Measurements from ENCODE around the gene CHMP6. TPM values are rescaled to one million over a fixed set of nuclear protein-coding genes. Genes with fewer than 3 reads are reported as not detected.
A peak's percentile ranks its signal among the peaks of the same experiment; 100 is the strongest.

Gene CHMP6
- total and polyA plus RNA-seq, 3 experiments from 2014 or later, result 31.2 to 45.1 (median 32.7) TPM

DNA sequence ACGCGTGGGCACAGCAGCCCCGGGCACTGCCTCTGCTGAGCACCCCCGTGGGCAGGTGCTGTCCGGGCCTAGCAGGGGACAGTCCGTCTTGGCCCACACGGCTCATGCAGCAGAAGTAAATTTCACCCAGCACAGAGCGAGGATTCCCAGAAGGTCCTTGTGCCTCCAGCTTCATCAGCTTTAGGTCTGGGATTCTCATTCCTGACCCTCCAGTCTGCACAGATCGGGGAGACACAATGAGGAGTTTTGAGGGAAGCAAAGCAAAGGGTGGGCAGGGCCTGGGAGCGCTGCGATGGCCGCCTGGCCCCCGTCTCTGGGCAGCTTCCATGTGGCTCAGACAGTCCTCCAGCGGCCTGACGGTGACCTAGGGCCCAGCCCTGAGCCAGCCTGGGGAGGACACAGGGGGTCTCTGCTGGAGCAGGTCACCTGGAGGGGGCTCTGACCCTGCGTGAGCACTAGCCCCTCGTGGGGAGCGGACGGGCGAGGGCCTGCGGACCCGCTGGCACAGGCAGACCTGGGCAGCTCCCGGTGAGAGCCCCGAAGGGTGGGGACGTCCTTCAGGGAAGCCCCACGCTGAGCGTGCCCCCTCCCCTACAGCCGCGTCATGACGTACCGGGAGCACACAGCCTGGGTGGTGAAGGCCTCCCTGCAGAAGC lies 30.7 kb upstream of the CHMP6 start:
- H3K27ac Mint-ChIP-seq, result peak overlapping the region in 1 of 8 donors; percentile 71

DNA sequence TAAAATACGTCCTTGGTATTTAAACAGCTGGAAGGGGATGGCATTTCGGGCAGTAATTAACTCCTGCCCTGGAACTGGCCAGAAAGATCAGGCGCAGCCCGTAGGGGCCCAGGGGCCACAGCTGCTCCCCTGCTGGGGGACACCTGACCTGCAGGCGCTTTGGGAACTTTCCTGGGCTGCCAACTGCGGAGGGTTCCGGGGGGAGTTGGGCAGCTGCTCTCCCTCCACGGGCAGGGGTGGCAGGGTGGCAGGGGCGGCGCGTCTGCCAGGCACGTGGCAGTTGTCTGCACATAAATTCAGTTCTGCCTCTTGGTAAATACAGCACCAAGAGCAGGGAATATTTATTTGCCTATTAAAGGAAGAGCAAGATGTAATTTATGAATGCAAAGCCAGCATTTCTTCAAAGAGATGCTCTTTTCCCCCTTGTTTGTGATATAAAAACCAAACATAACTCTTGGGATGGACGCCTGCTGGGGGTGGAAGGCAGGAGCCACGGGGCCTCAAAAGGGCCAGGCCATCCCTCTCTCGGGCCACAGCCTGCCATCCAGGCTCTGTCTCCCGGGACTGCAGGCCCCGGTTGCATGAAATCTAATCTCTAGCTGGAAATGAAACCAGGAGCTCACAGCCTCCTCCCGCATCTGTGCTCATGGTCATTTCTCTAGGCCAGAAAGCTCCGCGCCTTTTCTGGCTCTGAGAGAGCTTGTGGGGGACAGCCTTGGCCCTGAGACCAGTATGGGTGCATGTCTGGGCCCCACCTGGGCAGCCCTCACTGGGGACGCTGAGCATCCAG lies 29.9 kb upstream of the CHMP6 start:
- peaks cover 0 to 38% (median 2%) of the 10 kb centered on the region in 3 donors for H3K36me3 Mint-ChIP-seq
- H3K4me1 ChIP-seq (ENCODE audit: insufficient read depth, low read length), result no peaks in the 10 kb centered on the region
- ChIA-PET POLR2A (no interaction called here), CTCF (no interaction called here)
- no peaks in the 10 kb centered on the region for H3K4me1 Mint-ChIP-seq
- no peaks in the 10 kb centered on the region for H3K9me3 ChIP-seq (ENCODE audit: low read length)
- no peaks in the 10 kb centered on the region for H3K27me3 ChIP-seq (ENCODE audit: insufficient read depth, low read length, poor library complexity, severe bottlenecking)
- H3K36me3 ChIP-seq (ENCODE audit: insufficient read depth, low read length), result no peaks in the 10 kb centered on the region
- DNase-seq, result no peak
- no peaks in the 10 kb centered on the region for H3K27me3 Mint-ChIP-seq
- H3K9me3 Mint-ChIP-seq, result no peaks in the 10 kb centered on the region
- H3K27ac Mint-ChIP-seq, result peak overlapping the region in 1 of 8 donors; percentile 71
- H3K4me3 ChIP-seq (ENCODE audit: low read length), result no peak overlapping the region
- H3K4me3 Mint-ChIP-seq, result no peak overlapping the region
- no peak overlapping the region for H3K27ac ChIP-seq (ENCODE audit: low read depth, low read length)

More for the DNA sequence above, 30.7 kb upstream of the CHMP6 start:
- no peak for DNase-seq
- no peaks in the 10 kb centered on the region for H3K9me3 Mint-ChIP-seq
- peaks cover 0 to 35% (median 2%) of the 10 kb centered on the region in 3 donors for H3K36me3 Mint-ChIP-seq
- Histone ChIP-seq H3K4me1 (ENCODE audit: insufficient read depth, low read length) (no peaks in the 10 kb centered on the region), H3K4me3 (ENCODE audit: low read length) (no peak overlapping the region), H3K27me3 (ENCODE audit: insufficient read depth, low read length, poor library complexity, severe bottlenecking) (no peaks in the 10 kb centered on the region), H3K9me3 (ENCODE audit: low read length) (no peaks in the 10 kb centered on the region), H3K36me3 (ENCODE audit: insufficient read depth, low read length) (no peaks in the 10 kb centered on the region), H3K27ac (ENCODE audit: low read depth, low read length) (no peak overlapping the region)
- no peaks in the 10 kb centered on the region for H3K4me1 Mint-ChIP-seq
- ChIA-PET CTCF (no interaction called here), POLR2A (interaction anchor here (0.6 kb wide), 1 partner anchor 537 kb away, joined by 9 read pairs; no protein-coding TSS in a partner anchor)
- no peak overlapping the region for H3K4me3 Mint-ChIP-seq
- no peaks in the 10 kb centered on the region for H3K27me3 Mint-ChIP-seq

DNA sequence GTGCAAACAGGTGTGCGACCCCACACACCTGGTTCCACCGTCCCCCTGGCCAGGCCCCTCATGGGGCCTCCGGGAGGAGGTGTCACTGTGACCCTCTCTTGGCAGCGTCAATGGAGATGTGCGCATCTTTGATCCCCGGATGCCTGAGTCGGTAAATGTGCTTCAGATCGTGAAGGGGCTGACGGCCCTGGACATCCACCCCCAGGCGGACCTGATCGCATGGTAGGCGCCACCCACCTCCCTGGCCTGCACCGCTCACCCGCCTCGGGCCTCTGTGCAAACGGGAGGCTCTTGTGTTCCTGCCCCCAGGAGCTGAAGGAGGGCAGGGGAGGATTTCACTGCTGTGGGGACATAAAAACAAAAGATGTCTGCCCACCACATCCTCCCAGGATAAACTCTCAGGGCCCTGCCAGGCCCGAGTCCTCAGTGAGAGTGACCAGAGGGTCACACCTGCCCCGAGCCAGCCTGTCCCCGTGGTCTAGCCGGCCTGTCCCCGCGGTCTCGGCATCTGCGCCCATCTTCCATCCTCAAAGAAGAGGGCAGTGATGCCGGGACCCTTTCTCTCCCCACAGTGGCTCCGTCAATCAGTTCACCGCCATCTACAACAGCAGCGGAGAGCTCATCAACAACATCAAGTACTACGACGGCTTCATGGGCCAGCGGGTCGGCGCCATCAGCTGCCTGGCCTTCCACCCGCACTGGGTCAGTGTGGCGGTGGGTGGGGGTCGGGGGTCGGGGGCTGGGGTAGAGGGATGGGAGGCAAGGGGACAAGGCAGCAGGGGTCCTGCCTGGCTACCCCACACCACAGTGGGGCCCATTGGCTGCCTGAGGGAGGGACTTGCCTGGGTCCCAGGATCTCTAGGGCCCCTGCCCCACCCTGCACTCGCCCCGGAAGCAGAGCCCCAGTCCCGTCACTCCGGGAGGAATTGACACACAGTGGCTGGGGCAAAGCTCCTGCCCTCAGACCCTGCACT lies 29.0 kb upstream of the CHMP6 start:
- no peak for DNase-seq
- peaks cover 0 to 36% (median 2%) of the 10 kb centered on the region in 3 donors for H3K36me3 Mint-ChIP-seq
- ChIA-PET POLR2A (no interaction called here), CTCF (no interaction called here)
- H3K27me3 ChIP-seq (ENCODE audit: insufficient read depth, low read length, poor library complexity, severe bottlenecking), result no peaks in the 10 kb centered on the region
- H3K4me1 Mint-ChIP-seq, result no peaks in the 10 kb centered on the region
- no peaks in the 10 kb centered on the region for H3K36me3 ChIP-seq (ENCODE audit: insufficient read depth, low read length)
- H3K9me3 ChIP-seq (ENCODE audit: low read length), result no peaks in the 10 kb centered on the region
- no peak overlapping the region for H3K4me3 Mint-ChIP-seq
- no peak overlapping the region for H3K4me3 ChIP-seq (ENCODE audit: low read length)
- no peaks in the 10 kb centered on the region for H3K27me3 Mint-ChIP-seq
- H3K4me1 ChIP-seq (ENCODE audit: insufficient read depth, low read length), result no peaks in the 10 kb centered on the region
- peak overlapping the region in 1 of 8 donors; percentile 71 for H3K27ac Mint-ChIP-seq
- no peak overlapping the region for H3K27ac ChIP-seq (ENCODE audit: low read depth, low read length)
- no peaks in the 10 kb centered on the region for H3K9me3 Mint-ChIP-seq

DNA sequence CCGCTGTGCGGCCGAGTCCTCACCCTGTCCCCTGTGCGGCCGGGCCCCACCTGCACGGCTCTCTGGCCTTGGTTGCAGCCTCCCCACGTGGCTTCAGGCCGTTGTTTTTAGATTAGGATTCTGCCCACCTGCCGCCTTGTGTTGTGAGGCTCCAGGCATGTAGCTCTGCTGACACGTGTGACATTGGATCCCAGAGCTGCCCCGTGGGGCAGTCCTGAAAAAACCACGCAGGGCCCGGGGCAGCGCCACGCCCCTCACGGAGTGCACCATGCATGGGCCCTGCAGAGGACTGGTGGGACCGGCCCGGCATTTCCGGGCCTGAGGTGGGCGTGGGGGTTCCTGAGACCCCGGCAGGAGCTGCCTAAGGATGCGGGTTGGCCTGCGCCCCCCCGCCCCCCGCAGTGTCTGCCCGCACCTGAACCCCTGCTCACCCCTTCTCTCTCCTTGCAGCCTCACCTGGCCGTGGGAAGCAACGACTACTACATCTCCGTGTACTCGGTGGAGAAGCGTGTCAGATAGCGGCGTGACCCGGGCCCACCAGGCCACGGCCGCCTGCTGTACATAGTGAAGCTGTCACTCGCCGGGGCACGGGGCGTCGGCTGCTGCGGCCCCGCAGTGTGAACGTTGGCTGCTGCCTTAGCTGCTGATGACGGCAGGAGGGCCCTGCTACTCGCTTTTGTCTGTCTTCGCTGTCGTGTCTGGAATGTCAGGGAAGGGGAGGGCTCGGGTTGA lies 27.7 kb upstream of the CHMP6 start:
- H3K4me3 Mint-ChIP-seq, result no peak overlapping the region
- Histone ChIP-seq H3K27me3 (ENCODE audit: insufficient read depth, low read length, poor library complexity, severe bottlenecking) (no peaks in the 10 kb centered on the region), H3K4me3 (ENCODE audit: low read length) (no peak overlapping the region), H3K9me3 (ENCODE audit: low read length) (no peaks in the 10 kb centered on the region), H3K4me1 (ENCODE audit: insufficient read depth, low read length) (no peaks in the 10 kb centered on the region), H3K36me3 (ENCODE audit: insufficient read depth, low read length) (no peaks in the 10 kb centered on the region), H3K27ac (ENCODE audit: low read depth, low read length) (no peak overlapping the region)
- peak overlapping the region in 2 of 8 donors; percentile 45 to 71 for H3K27ac Mint-ChIP-seq
- H3K4me1 Mint-ChIP-seq, result no peaks in the 10 kb centered on the region
- CTCF ChIA-PET, result no interaction called here
- H3K9me3 Mint-ChIP-seq, result no peaks in the 10 kb centered on the region
- POLR2A ChIA-PET, result no interaction called here
- no peak for DNase-seq
- H3K27me3 Mint-ChIP-seq, result no peaks in the 10 kb centered on the region
- peaks cover 0 to 36% (median 2%) of the 10 kb centered on the region in 3 donors for H3K36me3 Mint-ChIP-seq

DNA sequence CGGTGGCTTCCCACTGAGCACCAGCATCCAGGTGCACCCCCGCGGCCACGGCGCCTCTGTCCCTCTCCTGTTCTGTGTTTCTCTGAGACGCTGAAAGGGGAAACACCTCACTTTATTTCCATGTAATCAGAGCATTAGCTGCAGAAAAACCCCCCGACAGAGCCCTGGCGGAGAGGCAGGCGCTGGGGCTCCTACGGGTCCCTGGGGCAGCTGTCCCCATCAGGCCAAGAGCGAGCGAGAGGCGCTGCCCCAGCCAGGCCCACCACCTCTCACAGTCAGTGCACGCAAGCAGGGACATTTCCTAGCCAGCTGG lies 27.1 kb upstream of the CHMP6 start:
- Histone ChIP-seq H3K9me3 (ENCODE audit: low read length) (no peaks in the 10 kb centered on the region), H3K36me3 (ENCODE audit: insufficient read depth, low read length) (no peaks in the 10 kb centered on the region), H3K27me3 (ENCODE audit: insufficient read depth, low read length, poor library complexity, severe bottlenecking) (no peaks in the 10 kb centered on the region), H3K27ac (ENCODE audit: low read depth, low read length) (no peak overlapping the region), H3K4me1 (ENCODE audit: insufficient read depth, low read length) (no peaks in the 10 kb centered on the region), H3K4me3 (ENCODE audit: low read length) (no peak overlapping the region)
- no peaks in the 10 kb centered on the region for H3K27me3 Mint-ChIP-seq
- ChIA-PET CTCF (no interaction called here), POLR2A (no interaction called here)
- H3K36me3 Mint-ChIP-seq, result peaks cover 0 to 36% (median 2%) of the 10 kb centered on the region in 3 donors
- no peaks in the 10 kb centered on the region for H3K4me1 Mint-ChIP-seq
- H3K4me3 Mint-ChIP-seq, result no peak overlapping the region
- no peak for DNase-seq
- H3K27ac Mint-ChIP-seq, result peak overlapping the region in 3 of 8 donors; percentile 44 to 81 (median 45)
- H3K9me3 Mint-ChIP-seq, result no peaks in the 10 kb centered on the region

DNA sequence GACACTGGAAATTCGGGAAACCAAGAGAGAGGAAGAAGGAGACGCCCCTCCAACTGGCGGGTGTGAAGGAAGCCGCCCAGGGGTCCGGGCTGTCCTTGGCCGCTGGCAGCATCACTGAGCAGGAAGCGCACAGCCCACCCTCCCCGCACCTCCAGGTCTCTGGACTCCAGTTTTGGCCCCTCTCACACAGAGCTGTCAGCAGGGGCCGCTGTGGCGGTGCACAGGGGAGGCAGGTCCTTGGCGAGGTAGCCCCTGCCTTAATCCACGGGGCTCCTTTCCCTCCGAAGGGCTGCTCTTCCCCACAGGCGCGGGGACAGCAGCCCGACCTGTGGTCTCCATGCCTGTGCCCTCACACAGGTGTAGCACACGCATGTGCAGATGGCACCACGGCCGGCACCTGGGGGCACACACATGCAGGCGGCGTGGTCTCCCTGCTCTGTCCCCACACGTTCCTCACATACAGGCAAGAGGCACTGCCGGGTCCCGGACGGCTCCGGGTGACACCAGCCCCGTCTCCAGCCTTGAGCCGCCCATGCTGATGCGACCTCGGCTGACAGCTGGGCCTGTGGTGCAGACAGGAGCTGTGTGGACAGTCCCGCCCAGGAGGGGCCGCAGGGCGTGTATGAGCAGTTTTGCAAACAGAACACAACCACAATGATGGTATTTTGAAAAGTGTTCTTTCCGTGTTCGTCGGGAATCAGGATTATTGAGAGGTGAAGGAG lies 26.6 kb upstream of the CHMP6 start:
- CTCF ChIA-PET, result no interaction called here

DNA sequence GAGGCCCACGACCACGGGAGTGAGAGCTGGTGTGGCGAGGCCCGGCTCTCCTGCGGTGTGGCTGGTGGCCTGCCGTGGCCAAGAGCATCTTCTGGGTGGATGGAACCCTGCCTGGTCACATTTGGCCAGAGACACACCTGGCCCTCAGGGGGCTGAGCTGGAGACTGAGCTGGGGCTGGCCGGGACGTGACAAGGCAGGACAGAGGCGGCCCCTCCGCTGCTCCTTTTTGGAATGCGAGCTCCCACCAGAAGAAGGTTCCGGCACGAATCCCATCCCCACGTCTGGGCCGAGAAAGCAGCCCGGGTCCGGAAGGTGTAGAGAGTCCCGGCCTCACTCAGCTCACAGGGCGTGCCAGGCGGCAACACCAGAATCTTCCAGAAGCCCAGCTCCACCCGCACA lies 26.0 kb upstream of the CHMP6 start:
- peaks cover 0 to 34% (median 2%) of the 10 kb centered on the region in 3 donors for H3K36me3 Mint-ChIP-seq
- ChIA-PET POLR2A (no interaction called here), CTCF (no interaction called here)
- peaks cover 9% of the 10 kb centered on the region for H3K4me1 ChIP-seq (ENCODE audit: insufficient read depth, low read length)
- no peaks in the 10 kb centered on the region for H3K9me3 ChIP-seq (ENCODE audit: low read length)
- no peaks in the 10 kb centered on the region for H3K27me3 ChIP-seq (ENCODE audit: insufficient read depth, low read length, poor library complexity, severe bottlenecking)
- H3K27me3 Mint-ChIP-seq, result no peaks in the 10 kb centered on the region
- no peaks in the 10 kb centered on the region for H3K36me3 ChIP-seq (ENCODE audit: insufficient read depth, low read length)
- no peak overlapping the region for H3K27ac ChIP-seq (ENCODE audit: low read depth, low read length)
- peaks cover 0 to 5% (median 4%) of the 10 kb centered on the region in 3 donors for H3K4me1 Mint-ChIP-seq
- H3K4me3 Mint-ChIP-seq, result no peak overlapping the region
- H3K27ac Mint-ChIP-seq, result peak overlapping the region in 1 of 8 donors; percentile 64
- DNase-seq, result no peak
- H3K9me3 Mint-ChIP-seq, result no peaks in the 10 kb centered on the region
- no peak overlapping the region for H3K4me3 ChIP-seq (ENCODE audit: low read length)

More for the DNA sequence above, 26.6 kb upstream of the CHMP6 start:
- POLR2A ChIA-PET, result no interaction called here
- H3K27me3 Mint-ChIP-seq, result no peaks in the 10 kb centered on the region
- Histone ChIP-seq H3K27me3 (ENCODE audit: insufficient read depth, low read length, poor library complexity, severe bottlenecking) (no peaks in the 10 kb centered on the region), H3K4me3 (ENCODE audit: low read length) (no peak overlapping the region), H3K27ac (ENCODE audit: low read depth, low read length) (no peak overlapping the region), H3K4me1 (ENCODE audit: insufficient read depth, low read length) (peaks cover 3% of the 10 kb centered on the region), H3K9me3 (ENCODE audit: low read length) (no peaks in the 10 kb centered on the region), H3K36me3 (ENCODE audit: insufficient read depth, low read length) (no peaks in the 10 kb centered on the region)
- no peaks in the 10 kb centered on the region for H3K9me3 Mint-ChIP-seq
- peaks cover 0 to 36% (median 2%) of the 10 kb centered on the region in 3 donors for H3K36me3 Mint-ChIP-seq
- DNase-seq, result no peak
- H3K4me3 Mint-ChIP-seq, result no peak overlapping the region
- H3K27ac Mint-ChIP-seq, result peak overlapping the region in 3 of 8 donors; percentile 48 to 81 (median 64)
- no peaks in the 10 kb centered on the region for H3K4me1 Mint-ChIP-seq

Measured in CD8-positive, alpha-beta memory T cell (primary cell).